Measurements from ENCODE around the gene ZNF578. TPM values are rescaled to one million over a fixed set of nuclear protein-coding genes. Genes with fewer than 3 reads are reported as not detected.
"Not testable (repeated sequence)": the region's sequence is repeated elsewhere in the genome, so short reads cannot be mapped to it uniquely, and the experiment has no call there.

ZNF578 gene
- total RNA-seq, 1 donor from 2014 or later = not detected

DNA sequence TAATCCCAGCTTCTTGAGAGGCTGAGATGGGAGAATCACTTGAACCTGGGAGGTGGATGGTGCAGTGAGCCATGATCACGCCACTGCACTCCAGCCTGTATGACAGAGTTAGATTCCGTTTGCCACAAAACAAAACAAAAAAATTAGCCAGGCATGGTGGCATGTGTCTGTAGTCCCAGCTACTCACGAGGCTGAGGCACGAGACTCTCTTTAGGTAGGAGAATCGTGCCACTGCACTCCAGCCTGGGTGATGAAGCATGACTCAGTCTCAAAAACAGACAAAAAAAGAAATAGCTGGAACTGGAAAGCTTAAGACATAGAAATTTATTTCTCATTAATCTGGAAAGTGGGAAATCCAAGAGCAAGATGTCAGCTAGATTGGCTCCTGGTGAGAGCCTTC is 53.9 kb downstream of the ZNF578 start:
- H3K4me3 ChIP-seq = no peak overlapping the region
- intact Hi-C loops (cut with DNase I) = no loop called here
- H3K36me3 ChIP-seq = peaks cover 18 to 83% of the 10 kb centered on the region in 2 donors
- H3K4me1 ChIP-seq = no peaks in the 10 kb centered on the region
- no peak for DNase-seq (ENCODE audit: low spot score in 2 of 2)
- H3K27ac ChIP-seq = no peak overlapping the region
- TF ChIP-seq, protein P1, sequence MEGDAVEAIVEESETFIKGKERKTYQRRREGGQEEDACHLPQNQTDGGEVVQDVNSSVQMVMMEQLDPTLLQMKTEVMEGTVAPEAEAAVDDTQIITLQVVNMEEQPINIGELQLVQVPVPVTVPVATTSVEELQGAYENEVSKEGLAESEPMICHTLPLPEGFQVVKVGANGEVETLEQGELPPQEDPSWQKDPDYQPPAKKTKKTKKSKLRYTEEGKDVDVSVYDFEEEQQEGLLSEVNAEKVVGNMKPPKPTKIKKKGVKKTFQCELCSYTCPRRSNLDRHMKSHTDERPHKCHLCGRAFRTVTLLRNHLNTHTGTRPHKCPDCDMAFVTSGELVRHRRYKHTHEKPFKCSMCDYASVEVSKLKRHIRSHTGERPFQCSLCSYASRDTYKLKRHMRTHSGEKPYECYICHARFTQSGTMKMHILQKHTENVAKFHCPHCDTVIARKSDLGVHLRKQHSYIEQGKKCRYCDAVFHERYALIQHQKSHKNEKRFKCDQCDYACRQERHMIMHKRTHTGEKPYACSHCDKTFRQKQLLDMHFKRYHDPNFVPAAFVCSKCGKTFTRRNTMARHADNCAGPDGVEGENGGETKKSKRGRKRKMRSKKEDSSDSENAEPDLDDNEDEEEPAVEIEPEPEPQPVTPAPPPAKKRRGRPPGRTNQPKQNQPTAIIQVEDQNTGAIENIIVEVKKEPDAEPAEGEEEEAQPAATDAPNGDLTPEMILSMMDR (IDR thresholded peaks at IDR 0.05) = no peak
- peaks cover 0 to 82% of the 10 kb centered on the region in 2 donors for H3K9me3 ChIP-seq
- H3K27me3 ChIP-seq = no peaks in the 10 kb centered on the region

DNA sequence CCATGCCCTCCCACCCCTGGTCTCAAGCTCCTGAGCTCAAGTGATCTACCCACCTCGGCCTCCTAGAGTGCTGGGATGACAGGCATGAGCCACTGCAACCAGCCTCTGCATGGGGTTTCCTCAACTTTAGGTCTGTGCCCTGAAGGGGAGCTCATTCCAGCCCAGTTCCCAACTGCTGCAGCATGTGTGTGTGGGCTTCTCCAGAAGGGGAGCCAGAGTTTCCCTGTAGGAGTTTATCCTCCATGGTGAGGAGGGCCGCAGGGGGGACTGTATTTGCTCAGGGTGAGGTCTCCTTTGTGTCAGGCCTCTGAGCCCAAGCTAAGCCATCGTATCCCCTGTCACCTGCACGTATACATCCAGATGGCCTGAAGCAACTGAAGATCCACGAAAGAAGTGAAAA is 62.8 kb downstream of the ZNF578 start:
- Histone ChIP-seq H3K9me3 (peaks cover 4 to 65% of the 10 kb centered on the region in 2 donors), H3K4me1 (no peaks in the 10 kb centered on the region), H3K27ac (no peak overlapping the region), H3K27me3 (no peaks in the 10 kb centered on the region), H3K4me3 (no peak overlapping the region), H3K36me3 (peaks cover 5 to 10% of the 10 kb centered on the region in 2 donors)
- DNase-seq (ENCODE audit: low spot score in 2 of 2) = no peak
- intact Hi-C loops (cut with DNase I) = no loop called here
- TF ChIP-seq, protein P1 (IDR thresholded peaks at IDR 0.05) = no peak

DNA sequence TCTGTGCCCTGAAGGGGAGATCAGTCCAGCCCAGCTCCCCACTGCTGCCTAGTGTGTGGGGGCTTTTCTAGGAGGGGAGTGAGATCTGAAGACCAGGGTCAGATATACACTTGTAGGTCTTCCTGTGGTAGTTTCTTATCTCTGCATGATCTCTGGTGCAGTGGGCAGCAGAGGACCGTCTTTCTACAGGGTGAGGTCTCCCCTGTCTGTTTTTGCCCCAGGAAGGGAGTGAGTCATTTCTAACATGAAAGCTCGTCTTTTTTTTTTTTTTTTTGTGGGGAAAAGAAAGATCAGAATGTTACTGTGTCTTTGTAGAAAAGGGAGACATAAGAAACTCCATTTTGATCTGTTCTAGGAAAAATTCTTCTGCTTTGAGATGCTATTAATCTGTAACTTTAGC is 65.3 kb downstream of the ZNF578 start:
- peaks cover 4 to 42% of the 10 kb centered on the region in 2 donors for H3K9me3 ChIP-seq
- DNase-seq (ENCODE audit: low spot score in 2 of 2) = no peak
- no peak overlapping the region for H3K4me3 ChIP-seq
- intact Hi-C loops (cut with DNase I) = no loop called here
- H3K4me1 ChIP-seq = no peaks in the 10 kb centered on the region
- peaks cover 0 to 3% of the 10 kb centered on the region in 2 donors for H3K36me3 ChIP-seq
- H3K27me3 ChIP-seq = no peaks in the 10 kb centered on the region
- H3K27ac ChIP-seq = no peak overlapping the region
- TF ChIP-seq, protein P1 (IDR thresholded peaks at IDR 0.05) = no peak

DNA sequence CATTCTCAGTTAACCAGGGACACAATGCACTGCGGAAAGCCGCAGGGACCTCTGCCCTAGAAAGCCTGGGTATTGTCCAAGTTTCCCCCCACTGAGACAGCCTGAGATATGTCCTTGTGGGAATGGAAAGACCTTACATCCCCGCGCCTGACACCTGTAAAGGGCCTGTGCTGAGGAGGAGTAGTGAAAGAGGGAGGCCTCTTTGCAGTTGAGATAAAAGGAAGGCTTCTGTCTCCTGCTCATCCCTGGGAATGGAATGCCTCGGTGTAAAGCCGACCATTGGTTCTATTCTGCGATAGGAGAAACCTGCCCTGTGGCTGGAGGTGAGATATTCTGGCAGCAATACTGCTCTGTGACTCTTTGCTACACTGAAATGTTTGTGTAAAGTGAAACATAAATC is 65.8 kb downstream of the ZNF578 start:
- intact Hi-C loops (cut with DNase I); DNase-seq (ENCODE audit: low spot score in 2 of 2); H3K27me3 ChIP-seq; H3K4me3 ChIP-seq; H3K27ac ChIP-seq; H3K4me1 ChIP-seq; H3K36me3 ChIP-seq: not testable (repeated sequence)
- H3K9me3 ChIP-seq = peaks cover 4 to 41% of the 10 kb centered on the region in 2 donors

DNA sequence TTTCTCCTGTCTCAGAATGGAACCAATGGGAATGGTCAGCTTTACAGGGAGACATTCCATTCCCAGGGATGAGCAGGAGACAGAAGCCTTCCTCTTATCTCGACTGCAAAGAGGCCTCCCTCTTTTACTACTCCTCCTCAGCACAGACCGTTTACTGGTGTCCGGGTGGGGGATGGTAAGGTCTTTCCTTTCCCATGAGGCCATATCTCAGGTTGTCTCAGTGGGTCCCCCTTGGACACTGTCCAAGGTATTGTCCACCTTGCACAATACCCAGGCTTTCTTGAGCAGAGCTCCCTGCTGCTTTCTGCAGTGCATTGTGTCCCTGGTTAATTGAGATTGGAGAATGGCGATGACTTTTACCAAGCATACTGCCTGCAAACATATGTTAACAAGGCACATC is 66.7 kb downstream of the ZNF578 start:
- Histone ChIP-seq H3K9me3 (peaks cover 4 to 34% of the 10 kb centered on the region in 2 donors), H3K27ac (no peak overlapping the region), H3K4me3 (no peak overlapping the region), H3K27me3 (no peaks in the 10 kb centered on the region), H3K4me1 (no peaks in the 10 kb centered on the region), H3K36me3 (no peaks in the 10 kb centered on the region)
- TF ChIP-seq, protein P1 (IDR thresholded peaks at IDR 0.05) = no peak
- intact Hi-C loops (cut with DNase I) = no loop called here
- DNase-seq (ENCODE audit: low spot score in 2 of 2) = no peak

DNA sequence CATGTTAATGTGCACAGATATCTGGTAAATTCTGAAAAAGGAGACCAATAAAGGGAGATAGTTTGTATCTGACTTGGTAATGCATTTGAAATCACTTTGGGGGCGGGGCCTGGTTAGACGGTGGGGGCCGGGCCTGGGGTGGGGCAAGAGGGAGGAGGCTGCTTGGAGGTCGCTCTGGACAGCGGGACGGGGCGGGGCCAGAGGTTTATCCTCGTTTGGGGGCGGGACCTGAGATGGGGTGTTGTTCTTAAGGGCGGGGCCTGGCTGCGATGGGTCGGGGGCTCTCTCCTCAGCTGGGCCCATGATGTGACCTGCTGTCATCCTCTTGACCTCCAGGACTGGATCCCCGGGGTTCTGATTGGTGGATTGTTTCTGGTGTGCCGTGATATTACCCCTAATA is 69.2 kb downstream of the ZNF578 start:
- H3K27me3 ChIP-seq = no peaks in the 10 kb centered on the region
- DNase-seq (ENCODE audit: low spot score in 2 of 2) = no peak

More for the DNA sequence above, 69.2 kb downstream of the ZNF578 start:
- Histone ChIP-seq H3K4me3 (no peak overlapping the region), H3K4me1 (no peaks in the 10 kb centered on the region), H3K9me3 (peaks cover 0 to 27% of the 10 kb centered on the region in 2 donors), H3K36me3 (no peaks in the 10 kb centered on the region), H3K27ac (no peak overlapping the region)
- intact Hi-C loops (cut with DNase I) = no loop called here
- TF ChIP-seq, protein P1 (IDR thresholded peaks at IDR 0.05) = no peak

Data from ascending aorta (tissue), 2 donors.